ENCODE measurements around the gene LRRN3.

The LRRN3 gene

DNA sequence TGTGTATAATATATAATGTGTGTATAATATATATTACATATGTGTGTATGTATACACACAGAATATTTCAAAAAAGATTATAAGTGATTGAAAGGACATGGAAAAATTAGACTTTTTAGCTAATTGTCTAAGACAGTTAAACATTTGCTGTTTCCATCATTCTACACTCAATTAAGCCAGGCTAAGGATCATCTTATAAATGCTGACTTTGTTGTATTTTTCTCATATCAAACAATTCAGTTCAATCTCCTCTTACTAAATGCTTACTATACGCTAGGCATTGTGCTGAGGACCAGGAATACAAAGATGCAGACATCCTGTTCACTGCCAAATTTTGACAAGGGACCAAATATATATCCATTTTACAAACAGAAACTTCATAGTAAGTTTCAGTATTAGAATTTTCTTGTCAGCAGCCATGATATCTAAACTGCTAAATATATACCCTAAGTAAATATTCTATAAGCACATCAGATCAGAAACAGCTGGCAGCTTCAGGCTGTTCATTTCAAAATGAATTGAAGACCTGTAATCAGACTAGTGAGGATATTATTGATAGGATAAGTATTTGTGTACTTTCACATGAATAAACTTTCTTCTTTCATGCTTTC, 10.3 kb upstream of the LRRN3 start:
- no peak for DNase-seq (ENCODE audit: low spot score)

DNA sequence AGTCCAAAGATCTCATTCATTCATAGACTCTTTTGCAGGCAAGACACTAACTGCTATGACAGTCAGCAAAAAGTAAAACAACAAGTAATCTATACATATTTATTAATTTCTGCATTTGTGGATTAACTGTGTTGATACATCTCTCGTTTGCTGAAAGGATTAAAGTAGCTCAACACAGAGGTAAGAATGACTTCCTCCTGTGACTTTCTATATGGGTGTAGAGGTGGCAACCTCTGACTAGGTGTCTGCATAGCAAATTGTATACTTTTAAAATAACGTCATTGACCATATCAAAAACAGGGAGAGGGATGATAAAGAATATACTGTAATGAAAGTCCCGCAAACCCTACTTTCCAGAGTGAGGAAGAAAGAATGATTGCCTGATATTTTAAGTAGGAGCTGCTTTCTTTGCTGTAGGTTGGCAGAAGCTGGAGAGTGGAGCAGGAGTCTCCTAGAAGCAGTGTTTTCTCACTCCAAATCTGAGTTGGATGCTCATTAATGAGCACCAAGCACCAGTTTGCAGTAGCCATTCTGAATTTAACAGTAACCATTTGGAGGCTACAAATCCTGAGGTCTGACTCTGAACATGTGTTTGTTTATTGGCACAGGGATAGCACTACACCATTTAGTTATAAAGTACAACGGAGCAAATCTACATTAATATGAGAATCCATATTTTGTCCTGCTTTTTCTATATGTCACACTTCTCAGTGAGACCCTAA, 9.2 kb upstream of the LRRN3 start:
- no peak for DNase-seq (ENCODE audit: low spot score)

DNA sequence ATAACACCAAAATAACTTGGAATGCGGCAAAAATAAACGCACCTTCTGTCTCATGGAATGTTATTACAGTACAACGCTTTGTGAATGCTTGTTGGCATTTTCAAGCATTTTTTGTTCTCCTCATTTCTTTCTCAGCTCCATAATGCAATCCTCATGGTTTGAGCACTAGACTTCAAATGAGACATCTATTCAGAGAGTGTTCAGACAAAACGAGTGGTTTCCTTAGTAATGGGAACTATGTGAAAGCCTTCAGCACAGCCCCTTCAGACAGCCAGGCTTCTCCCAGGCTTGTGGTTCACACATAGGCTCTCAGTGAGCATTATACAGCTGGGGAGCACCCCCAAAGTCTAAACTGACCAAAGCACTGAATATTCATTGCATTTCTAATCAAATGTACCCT, 8.6 kb upstream of the LRRN3 start:
- no peak for DNase-seq (ENCODE audit: low spot score)

DNA sequence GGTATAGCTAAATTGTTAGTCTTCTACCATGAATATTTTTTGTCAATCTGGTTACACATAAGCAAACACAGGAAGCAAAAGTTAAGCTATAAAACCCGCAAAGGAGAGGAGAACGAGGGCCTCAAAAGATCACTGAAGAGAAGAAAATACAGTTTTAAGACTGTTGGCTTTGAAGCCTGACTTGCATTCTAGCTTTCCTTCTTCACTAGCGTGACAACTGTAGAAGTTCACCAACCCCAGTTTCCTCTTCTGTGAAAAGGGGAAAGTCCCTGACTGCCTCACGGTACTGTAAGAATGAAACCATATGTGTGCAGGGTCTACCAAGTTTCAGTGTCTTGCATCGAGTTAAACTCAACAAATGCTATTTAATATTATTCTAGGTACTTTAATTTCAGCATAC, 7.5 kb upstream of the LRRN3 start:
- peak; percentile 36 for DNase-seq (ENCODE audit: low spot score)

DNA sequence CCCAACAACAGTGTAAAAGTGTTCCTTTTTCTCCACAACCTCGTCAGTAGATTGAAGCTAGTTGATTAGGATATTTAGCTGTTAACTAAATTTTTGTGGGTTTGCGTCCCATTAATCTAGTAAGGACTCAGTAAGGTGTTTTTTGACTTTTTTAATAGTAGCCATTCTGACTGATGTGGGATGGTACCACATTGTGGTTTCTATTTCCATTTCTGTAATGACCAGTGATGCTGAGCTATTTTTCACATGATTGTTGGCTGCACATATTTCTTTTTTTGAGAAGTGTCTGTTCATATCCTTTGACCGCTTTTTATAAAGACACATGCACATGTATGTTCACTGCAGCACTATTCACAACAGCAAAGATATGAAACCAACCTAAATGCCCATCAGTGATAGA, 5.6 kb upstream of the LRRN3 start:
- no peak for DNase-seq (ENCODE audit: low spot score)

DNA sequence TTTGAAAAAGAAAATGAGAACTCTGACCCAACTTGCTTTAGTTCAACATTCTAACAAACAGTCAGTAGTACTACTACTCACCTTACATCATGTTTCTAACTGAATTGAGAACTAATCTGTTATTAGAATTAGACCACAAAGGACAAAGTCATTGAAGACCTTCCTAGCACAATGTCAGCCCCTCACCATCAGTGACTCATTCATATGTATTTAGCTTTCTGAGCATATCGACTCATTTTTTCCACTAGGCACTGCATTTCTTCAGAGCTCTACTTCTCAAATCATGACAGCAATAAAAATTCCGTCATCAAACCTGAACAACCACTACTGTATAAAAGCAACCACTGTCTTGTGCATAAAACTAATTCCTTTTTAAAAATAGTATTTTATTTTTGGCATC, 4.4 kb upstream of the LRRN3 start:
- DNase-seq (ENCODE audit: low spot score) = no peak

DNA sequence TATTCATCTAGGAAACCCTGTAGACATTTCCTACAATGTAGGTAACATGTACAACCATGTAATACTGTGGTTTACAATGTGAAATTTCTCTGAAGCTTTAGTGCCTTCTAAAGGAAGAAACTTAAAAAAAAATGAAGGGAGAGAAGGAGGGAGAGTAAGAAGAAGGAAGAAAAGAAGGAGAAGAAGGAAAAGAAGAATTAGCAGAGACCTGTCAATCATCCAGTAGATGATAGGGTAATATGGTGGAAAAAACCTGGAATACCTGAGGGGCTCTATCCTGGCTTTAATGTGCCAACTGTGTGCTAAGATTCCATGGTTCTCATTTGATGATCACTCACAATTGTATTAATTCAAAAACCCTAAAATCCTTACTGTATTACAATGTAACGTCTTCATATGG, 2.6 kb upstream of the LRRN3 start:
- DNase-seq (ENCODE audit: low spot score) = no peak

DNA sequence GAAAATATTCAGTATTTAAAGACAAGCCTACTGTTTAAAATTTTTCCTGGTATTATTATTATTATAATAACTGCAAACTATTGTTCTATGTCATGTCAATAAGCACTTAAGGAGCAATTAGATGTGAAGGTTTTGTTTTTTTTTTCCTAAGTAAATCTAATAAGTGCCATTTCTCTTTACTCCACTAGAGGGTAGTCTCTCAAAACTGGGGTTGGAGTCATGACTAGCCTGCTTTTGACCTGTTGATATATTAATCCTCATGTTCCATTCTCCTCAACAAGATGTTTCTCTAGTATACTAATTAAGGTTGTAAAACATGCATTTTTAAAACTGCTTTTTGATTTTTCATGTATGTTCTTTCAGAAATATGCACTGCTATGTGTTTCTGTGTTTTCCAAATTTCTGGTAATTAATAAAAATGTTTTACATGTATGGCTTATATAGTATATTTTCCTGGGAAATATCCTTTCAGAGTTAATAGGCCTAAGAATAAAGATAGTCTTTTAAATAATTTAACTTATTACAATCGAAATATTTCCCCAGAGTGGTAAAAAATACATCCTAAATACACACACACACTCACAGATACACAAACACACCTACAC, 1.0 kb upstream of the LRRN3 start:
- DNase-seq (ENCODE audit: low spot score) = peak; percentile 64

DNA sequence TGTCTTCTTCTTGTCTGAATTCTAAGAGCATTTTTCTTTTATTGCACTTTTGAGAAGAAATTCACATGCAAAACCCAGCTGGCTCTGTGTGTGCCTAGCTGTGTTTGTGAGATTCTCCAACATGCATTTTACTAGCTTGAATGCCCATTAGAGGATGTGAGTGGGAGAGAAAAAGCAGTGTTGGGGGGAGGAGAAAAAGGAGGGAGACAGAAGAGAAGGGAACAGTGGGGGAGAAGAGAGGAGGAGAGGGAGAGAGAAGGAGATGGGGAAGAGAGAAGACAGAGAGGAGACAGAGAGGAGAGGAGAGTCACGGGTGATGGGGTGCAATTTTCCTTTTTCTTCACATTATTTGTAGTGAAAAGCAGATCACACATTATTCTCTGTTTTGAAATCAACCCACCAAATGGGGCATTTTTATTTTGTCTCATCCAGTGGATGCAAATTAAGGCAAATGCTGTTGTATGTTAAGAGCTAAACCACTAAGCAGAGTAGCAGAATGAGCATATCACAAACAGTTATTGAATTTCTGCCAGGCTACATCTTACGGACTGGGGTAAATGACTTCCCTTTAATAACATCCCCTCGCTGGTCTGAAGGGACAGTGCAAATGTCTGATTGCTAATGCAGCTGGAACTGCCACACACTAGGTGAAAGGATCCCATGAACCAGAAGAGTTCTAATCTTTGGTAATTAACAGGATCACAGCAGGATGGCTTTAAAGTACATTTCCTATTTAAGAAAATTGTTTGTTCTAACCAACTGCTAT, 849 bp downstream of the LRRN3 start:
- no peak for DNase-seq (ENCODE audit: low spot score)

DNA sequence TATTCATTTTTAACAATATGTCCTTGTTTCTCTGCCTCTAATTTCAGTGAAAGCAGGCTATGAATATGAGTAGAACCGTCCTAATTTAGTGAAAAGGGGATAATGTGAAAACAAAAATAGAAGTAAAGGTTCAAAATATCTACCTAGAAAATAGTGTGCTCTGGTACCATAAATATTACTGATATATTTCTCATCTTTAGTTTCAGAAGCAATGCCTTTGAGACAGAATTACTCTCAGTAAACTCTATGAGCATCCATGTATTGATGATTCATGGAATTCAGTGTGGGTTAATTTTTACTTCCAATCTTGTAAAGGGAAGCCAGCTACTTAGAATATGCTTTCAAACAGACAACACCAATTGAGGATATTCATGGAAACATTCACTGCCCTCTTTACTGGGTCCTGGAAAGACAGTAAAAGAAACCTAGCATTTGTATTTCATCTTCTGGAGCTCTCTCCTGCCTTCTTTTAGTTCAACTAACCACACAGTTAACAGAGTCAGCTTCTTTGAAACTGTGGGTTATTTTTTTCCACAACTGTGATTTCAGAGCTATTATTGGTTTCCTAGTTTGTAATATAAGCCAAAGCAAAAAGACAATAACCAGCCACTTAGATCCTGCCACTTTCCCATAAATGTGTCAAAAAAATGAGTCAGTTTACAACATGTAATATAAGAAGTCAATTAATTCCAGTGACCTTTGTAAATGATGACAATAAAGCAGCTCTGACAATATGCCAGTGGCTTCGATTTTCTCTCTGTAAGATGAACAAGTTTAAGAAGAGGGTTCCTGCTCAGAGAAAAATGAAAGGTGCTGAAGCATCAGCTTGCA, 1.7 kb downstream of the LRRN3 start:
- peak; percentile 19 for DNase-seq (ENCODE audit: low spot score)

DNA sequence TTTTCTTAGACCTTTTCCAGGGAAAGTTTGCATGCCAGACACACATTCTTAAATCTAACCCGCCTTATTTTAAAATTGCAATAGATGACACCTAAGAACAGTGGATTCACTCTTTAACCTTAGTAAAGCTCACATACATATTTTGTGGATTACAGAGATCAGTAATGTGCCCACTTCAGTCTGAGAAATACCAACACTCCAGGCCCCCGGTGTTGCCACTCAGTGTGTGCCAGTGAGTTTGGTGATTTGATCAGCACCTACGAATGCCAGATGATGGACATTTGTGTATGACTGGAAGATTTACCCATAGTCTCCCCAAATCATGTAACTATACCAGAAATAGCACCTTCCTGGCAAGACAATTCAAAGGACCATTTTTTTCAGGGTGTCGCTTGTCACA, 2.6 kb downstream of the LRRN3 start:
- no peak for DNase-seq (ENCODE audit: low spot score)

DNA sequence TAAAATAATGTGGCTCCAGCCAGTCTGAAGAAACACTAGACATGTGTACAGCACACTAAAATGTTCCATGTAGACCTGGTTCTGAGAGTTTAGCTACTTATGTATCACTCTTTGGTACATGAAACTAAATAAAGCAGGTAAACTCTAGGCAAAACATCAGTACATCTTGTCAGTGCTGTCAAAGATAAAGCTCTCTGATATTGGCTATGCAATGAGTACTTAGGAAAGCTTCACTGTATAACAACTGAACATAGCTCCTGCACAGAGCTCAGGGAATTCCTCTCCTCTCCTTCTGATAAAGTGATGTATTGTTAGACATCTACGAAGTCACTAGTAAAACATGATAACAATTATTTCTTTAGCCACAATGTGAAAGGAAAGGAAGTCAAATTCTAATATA, 3.5 kb downstream of the LRRN3 start:
- DNase-seq (ENCODE audit: low spot score) = no peak

DNA sequence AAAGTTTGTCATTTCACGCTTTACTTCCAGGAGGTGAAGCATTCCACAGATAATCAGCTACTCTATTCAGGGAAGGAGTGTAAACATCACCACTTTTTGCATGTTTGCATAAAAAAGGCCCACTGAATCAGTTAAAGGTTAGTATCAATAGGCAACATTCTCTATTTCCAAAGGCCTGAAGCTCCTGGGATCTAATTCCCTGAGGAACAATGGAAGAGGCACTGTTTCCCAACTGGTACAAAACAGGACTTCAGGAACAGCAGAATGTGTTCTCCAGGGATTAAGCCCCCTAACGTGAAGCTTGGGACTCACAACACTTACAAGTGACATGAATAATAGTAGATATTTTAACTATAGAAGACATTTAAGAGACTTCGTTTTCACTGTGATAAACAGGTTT, 6.1 kb downstream of the LRRN3 start:
- no peak for DNase-seq (ENCODE audit: low spot score)

DNA sequence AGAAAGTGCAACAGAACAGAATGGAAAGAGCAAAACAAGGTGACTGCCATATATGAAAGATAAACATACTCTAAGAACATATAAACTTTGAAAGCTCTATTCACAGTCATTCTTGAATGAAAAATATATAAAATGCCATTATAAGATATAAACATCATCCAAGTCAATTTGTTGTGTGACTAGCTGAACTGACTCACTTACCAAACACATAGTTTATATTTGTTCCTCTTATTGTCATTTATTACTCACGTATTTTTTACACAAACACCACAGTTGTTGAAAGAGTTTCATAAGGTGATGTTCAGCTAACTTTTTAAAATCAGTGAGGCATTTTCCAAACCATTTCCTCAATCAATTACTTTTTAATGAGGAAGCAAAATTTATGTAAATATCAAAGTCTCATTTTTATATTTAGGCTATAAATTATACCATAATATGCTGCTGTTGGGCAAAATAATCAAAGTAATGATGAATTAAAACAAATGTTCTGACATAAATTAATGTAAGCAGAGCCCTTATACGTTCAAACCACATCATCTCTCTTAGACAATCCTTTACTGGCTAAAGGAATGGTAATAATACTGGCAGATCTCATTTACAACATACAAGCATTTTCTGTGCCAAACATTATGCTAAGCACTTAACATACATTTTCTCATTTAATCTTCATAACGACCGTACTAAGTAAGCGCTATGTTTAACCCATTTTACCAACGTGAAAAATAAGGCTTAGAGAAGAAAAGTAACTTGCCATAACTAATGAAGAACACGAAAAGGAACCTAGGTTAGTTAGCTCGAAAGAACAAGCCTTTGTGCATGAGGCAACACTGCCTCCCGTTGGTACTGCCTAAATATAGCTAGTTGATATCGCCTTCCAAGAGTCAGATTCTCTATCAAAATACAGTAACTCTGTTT, 7.3 kb downstream of the LRRN3 start:
- no peak for DNase-seq (ENCODE audit: low spot score)

DNA sequence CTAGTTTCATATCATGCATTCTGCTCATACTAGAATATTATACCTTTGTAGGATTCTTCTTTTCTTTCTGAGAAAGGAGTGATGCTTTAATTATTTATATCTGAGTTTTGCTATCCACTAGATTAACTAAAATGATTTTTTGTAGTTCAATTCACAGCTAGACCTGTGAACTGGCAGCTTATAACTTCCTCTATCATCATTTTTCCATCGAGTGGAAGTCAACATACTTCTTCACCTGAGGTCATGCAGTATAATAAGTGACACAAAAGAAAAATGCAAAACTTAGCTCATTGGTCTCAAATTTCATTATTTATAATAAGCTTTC, 8.0 kb downstream of the LRRN3 start:
- DNase-seq (ENCODE audit: low spot score) = no peak

DNA sequence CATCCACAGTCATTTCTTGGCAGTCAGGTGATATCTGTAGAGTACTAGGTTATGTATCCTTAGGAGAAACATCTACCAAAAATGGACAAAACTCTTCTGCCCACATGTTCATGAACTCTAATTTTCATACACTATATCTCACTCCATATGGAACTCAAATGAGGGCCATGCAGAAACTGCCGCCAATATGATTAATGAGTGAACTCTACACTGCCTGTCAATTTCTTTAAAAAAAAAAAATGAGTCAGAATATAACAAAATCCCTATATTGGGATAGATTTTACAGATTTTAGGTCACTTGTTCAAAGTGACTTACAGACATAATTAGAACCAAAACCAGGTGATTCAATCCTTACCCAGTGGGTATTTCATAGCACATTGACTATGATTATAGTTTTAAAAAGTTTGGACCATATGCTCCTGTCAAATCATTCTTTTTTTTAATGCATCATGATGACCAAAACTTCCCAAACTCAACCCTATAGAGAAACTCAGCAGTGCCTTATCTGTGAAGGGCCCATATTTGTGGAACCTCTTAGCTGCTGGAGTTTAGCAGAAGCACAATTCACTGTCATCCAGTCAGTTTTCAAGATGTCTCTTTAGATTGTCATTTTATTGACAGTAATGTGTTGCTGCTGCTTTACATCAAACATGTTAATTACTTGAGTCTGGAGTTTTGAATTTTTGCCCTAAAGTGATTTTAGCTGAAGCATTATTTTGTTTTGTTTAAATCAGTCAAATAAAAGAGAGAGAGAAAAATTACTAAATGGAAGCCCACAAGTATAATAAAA, 11.1 kb downstream of the LRRN3 start:
- no peak for DNase-seq (ENCODE audit: low spot score)

DNA sequence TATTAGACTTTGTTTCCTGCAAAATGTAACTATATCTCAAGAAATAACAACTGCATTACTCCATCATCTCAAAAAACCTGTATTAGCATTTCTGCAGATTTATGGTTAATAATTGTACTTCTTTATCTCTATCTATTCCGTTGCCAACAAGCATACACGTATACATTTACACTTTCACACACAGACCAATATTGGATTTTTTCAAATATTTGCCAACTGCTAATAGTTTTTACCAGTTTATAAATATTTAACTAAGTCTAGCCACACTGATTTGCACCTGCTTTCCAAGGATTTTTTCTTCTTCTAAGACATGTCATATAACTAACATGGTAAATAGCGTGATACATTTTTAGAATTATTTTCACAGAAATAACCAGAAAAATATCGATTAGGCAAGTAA, 12.2 kb downstream of the LRRN3 start:
- no peak for DNase-seq (ENCODE audit: low spot score)

DNA sequence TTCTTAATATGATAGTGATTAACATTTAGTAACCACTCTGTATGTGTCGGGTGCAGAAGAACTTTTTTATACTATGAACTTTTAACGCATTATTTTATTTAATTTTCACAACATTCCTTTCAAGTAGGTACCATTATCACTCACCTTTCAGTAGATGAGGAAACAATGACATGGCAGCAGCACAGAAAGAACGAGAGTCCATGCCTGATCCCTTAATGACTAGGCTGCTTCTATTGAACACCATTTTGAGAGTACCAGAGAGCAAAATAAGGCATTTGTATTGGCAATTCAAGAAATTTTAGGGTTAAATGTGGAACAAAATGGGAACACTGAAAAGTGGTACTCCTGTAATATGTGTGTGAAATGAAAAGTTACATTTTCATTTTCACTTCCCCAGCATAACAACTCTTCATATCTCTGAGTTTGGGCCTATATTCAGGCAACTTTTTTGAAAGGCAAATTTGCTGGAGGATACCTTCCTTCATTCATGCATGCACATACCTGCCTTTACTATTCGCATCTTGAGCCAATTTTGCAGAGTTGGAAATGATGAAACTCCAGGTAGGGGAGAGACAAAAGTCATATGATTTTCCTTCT, 12.8 kb downstream of the LRRN3 start:
- DNase-seq (ENCODE audit: low spot score) = no peak

DNA sequence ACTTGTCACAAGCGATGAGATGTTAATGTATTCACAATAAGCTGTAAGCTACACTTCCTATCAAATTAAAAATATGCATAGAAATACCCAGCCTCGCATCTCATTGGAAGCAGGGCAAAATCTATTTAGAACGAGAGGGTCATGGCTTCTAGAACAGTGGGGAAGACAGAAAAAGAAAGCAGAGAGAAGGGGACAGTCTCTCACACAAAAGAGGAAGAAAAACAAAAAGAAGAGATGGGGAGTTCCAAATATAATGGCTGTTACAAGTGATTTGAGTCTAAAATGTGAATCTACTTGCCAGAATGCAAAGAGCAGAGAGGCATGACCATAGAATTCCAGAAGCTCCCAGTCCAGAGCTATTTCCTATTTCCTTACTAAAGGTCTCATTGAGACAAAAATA, 13.8 kb downstream of the LRRN3 start:
- no peak for DNase-seq (ENCODE audit: low spot score)

DNA sequence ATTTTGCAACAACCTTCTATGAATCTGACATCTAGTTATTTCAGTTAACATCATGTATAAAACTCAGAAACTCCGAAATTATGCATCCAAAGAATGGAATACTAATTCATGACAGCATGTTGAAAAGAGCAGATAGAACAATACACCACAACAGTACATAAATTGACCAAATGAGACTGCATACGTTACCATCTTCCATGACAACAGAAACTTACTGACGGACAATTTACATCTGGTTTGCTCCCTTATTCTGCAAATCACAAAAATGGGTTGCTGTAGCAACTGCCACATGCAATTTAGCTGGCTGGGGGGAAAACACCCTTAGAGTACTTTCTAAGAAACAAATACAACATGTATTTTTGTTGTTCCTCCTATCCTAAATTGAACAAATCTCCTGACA, 14.3 kb downstream of the LRRN3 start:
- DNase-seq (ENCODE audit: low spot score) = no peak

All from kidney tubule cell (primary cell).